PFSK-1 (cell line): ENCODE measurements around the gene SPART.

ENCODE experiments used
- FOXP2 ChIP-seq: optimal IDR thresholded peaks from 2 replicates; pipeline ENCODE3; 2011; ENCODE audit warnings: borderline replicate concordance, control low read depth, inconsistent platforms; ENCODE audit not compliant: insufficient read depth; ENCODE audit errors: extremely low read length, extremely low read depth
- POLR2AphosphoS5 ChIP-seq: IDR thresholded peaks from 2 replicates; pipeline ENCODE4 v1.6.1; 2012; ENCODE audit warnings: low read depth, mild to moderate bottlenecking, control low read depth, low read length, moderate library complexity
- REST ChIP-seq, 2 experiments: IDR thresholded peaks; 2 replicates each; pipeline versions ENCODE4 v1.6.1 to v1.8.0; 2011 to 2012; ENCODE audit warnings: low read depth in 2 of 2, low read length in 2 of 2, control low read depth in 1 of 2, inconsistent platforms in 1 of 2, mild to moderate bottlenecking in 1 of 2, moderate library complexity in 1 of 2; ENCODE audit not compliant: insufficient read depth in 1 of 2
- SIN3A ChIP-seq: IDR thresholded peaks from 2 replicates; pipeline ENCODE4 v1.6.1; 2012; ENCODE audit warnings: mild to moderate bottlenecking, low read length, moderate library complexity, borderline replicate concordance; ENCODE audit not compliant: insufficient read depth
- TAF1 ChIP-seq: IDR thresholded peaks from 2 replicates; pipeline ENCODE4 v1.6.1; 2012; ENCODE audit warnings: low read length, control low read depth, borderline replicate concordance; ENCODE audit not compliant: insufficient read depth

The SPART gene

DNA sequence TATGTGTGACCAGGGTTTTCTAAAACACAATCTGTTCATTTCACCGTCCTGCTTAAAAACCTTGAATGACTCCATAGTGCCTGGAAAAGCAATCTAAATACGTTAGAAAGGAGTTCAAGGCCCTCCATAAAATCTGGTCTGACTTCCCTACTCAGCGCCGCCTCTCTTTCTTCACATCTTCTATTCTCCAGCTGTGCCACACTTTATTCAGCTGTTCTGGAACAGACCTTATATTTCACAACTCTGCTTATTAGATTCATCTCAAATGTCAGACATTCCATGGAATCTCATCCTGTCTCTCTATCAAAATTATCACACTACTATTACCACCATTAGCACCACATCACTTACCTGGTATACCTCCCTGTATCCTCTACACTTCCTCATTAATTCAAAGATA lies 19.8 kb upstream of the SPART start:
- no peak for TF ChIP-seq TAF1

GRCh38 chr13:36363366-36363863 lies 17.2 kb upstream of the SPART start:
- no peak for TF ChIP-seq POLR2AphosphoS5
- TF ChIP-seq TAF1, result no peak
- TF ChIP-seq SIN3A, result no peak

GRCh38 chr13:36362914-36363313 lies 16.7 kb upstream of the SPART start:
- no peak for TF ChIP-seq SIN3A
- TF ChIP-seq POLR2AphosphoS5, result no peak
- TF ChIP-seq TAF1, result no peak
- no peak for TF ChIP-seq REST (IDR thresholded peaks at IDR 0.05; ENCODE audit: insufficient read depth in 1 of 2, low read depth in 2 of 2, low read length in 2 of 2)
- no peak for TF ChIP-seq FOXP2

DNA sequence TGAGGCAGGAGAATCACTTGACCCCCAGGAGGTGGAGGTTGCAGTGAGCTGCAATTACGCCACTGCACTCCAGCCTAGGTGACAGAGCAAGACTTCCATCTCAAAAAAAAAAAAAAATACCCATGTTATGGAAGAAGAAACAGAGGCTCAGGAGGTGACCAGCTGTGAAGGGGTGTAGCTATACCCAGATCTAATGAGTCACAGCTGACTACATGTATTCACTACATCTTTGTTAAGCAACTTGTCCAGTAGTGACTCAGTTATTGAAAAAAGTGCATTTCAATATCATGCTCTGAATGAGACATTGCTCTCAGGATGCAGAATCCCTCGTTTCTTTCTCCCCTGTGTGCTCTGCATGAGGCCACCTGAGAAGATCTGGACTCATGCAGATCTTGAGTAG lies 16.1 kb upstream of the SPART start:
- TF ChIP-seq SIN3A (no peak), FOXP2 (no peak), REST (IDR thresholded peaks at IDR 0.05; ENCODE audit: insufficient read depth in 1 of 2, low read depth in 2 of 2, low read length in 2 of 2) (no peak), TAF1 (no peak), POLR2AphosphoS5 (no peak)

DNA sequence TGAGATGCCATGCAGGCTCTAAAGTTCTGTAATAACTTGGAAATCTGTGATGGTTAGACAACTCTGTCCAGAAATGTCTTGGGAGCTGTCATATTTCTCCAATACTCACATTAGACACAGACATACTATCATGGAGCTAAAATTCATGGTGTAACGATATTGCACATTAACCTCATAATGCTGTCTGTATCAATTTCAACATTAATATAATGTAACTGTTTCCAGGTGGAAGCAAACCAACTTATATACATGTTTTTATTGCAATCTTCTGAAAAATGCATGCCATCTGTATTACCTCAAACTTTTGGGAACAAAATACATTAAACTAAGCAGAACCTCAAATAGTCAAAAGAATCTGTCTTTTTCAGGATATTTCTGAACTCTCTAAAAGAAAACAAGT lies 14.7 kb upstream of the SPART start:
- TF ChIP-seq POLR2AphosphoS5 (no peak), REST (IDR thresholded peaks at IDR 0.05; ENCODE audit: insufficient read depth in 1 of 2, low read depth in 2 of 2, low read length in 2 of 2) (no peak), FOXP2 (no peak), TAF1 (no peak), SIN3A (no peak)

DNA sequence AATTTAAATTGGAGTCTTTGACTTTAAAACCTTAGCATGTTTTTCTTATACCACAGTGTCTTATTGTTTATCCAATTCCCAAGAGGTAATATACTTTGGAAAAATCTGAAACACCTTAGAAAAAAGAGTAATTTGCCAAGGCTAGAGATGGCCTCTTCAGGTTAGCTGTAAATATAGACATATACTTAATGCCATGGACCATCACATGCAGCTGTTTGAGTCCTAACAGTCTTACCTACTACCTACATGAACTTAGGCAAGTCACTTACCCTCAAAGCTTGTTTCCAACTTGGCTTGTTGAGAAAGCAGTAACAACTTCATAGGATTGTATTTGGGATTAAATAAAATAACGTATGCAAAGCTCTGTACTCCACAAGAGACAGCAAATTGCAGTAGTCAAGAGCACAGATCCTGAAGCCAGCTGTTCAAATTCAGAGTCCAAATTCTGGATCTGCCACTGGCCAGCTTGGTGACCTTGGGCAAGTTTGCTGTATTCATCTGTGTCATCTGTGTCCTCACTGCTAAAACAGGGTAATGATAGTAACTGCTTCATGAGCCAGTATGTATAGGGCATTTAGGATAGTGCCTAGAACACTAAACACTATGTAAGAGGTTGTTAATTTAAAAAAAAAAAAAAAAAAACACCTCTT lies 13.2 kb upstream of the SPART start:
- TF ChIP-seq TAF1 (no peak), SIN3A (no peak), FOXP2 (no peak), POLR2AphosphoS5 (no peak), REST (IDR thresholded peaks at IDR 0.05; ENCODE audit: insufficient read depth in 1 of 2, low read depth in 2 of 2, low read length in 2 of 2) (no peak)
